Mesodermal cell (in vitro differentiated cells): ENCODE results near the gene NKAPD1. TPM values are rescaled to one million over a fixed set of nuclear protein-coding genes. Genes with fewer than 3 reads are reported as not detected.
"Not testable (repeated sequence)": the region's sequence is repeated elsewhere in the genome, so short reads cannot be mapped to it uniquely, and the experiment has no call there.

Experiments
- H3K27ac ChIP-seq: 2 replicates; pipeline ENCODE4 v1.7.0; 2013; ENCODE audit warnings: mild to moderate bottlenecking, low read depth, low read length, moderate library complexity; ENCODE audit not compliant: severe bottlenecking
- H3K36me3 ChIP-seq: 2 replicates; pipeline ENCODE4 v1.7.1; 2013; ENCODE audit warnings: mild to moderate bottlenecking, low read length, moderate library complexity; ENCODE audit not compliant: control insufficient read depth, insufficient read depth
- H3K4me1 ChIP-seq: one replicate; pipeline ENCODE4 v1.7.1; 2013; ENCODE audit warnings: mild to moderate bottlenecking, low read length; ENCODE audit not compliant: insufficient read depth, control insufficient read depth, poor library complexity, severe bottlenecking
- H3K4me3 ChIP-seq: 2 replicates; pipeline ENCODE4 v1.7.0; 2013; ENCODE audit warnings: low read length, control low read depth, mild to moderate bottlenecking; ENCODE audit not compliant: insufficient read depth, poor library complexity, severe bottlenecking; ENCODE audit errors: extremely low read depth
- H3K9me3 ChIP-seq: 2 replicates; pipeline ENCODE4 v1.7.1; 2013; ENCODE audit warnings: mild to moderate bottlenecking, low read length, moderate library complexity; ENCODE audit not compliant: control insufficient read depth
- WGBS, 2 experiments: methylation state at CpG; one replicate each; pipeline ENCODE4 v1.1.5; 2013; ENCODE audit warnings: missing lambda C conversion rate in 2 of 2; ENCODE audit not compliant: insufficient coverage in 2 of 2; 5-methylcytosine and 5-hydroxymethylcytosine counted together
- polyA plus RNA-seq, 2 experiments: library from polyadenylated mRNA; stranded (reverse); fragments of 50-300 nt; gene quantifications; one replicate each; pipeline ENCODE4 v1.2.3, GENCODE V29; 2013

The NKAPD1 gene
- 20.5 TPM for polyA plus RNA-seq (2013, experiment 1 of 2)
- polyA plus RNA-seq (2013, experiment 2 of 2): 30.7 TPM

- Histone ChIP-seq H3K27ac (peak within 1 kb of the TSS; percentile 97), H3K36me3 (peaks cover 35% of the 10 kb centered on the region), H3K4me1 (peaks cover 13% of the 10 kb centered on the region), H3K4me3 (peak within 1 kb of the TSS; percentile 98), H3K9me3 (no peaks in the 10 kb centered on the region)
- 1 to 2% methylated on average over 24 to 26 of the region's 43 CpGs for WGBS, 2 experiments
Measured at GRCh38 chr11:112073941-112074811, at the start of gene NKAPD1, which contains the start of gene PIH1D2. Gene NKAPD1 (plus strand): TSS chr11:112074299. CDS start chr11:112075575, 1,276 bp downstream. Gene PIH1D2 (minus strand): TSS chr11:112074017. CDS start chr11:112073174, 843 bp downstream.

GRCh38 chr11:112024773-112025678 lies 49.1 kb upstream of the NKAPD1 start, which contains the start of gene DLAT:
Gene DLAT (plus strand): TSS chr11:112025408. CDS start chr11:112025473, 65 bp downstream.
- H3K9me3 ChIP-seq: no peaks in the 10 kb centered on the region
- peak within 1 kb of the TSS; percentile 75 for H3K27ac ChIP-seq
- H3K36me3 ChIP-seq: peaks cover 23% of the 10 kb centered on the region
- 0% methylated on average over 58 to 62 of the region's 71 CpGs for WGBS, 2 experiments
- peak within 1 kb of the TSS; percentile 95 for H3K4me3 ChIP-seq
- H3K4me1 ChIP-seq: peaks cover 5% of the 10 kb centered on the region

GRCh38 chr11:112025707-112026106 lies 48.4 kb upstream of the NKAPD1 start:
- peak overlapping the region; percentile 95 for H3K4me3 ChIP-seq
- 0 to 3% methylated on average over 8 of the region's 8 CpGs for WGBS, 2 experiments
- H3K27ac ChIP-seq: peak overlapping the region; percentile 75
- no peaks in the 10 kb centered on the region for H3K9me3 ChIP-seq
- peaks cover 5% of the 10 kb centered on the region for H3K4me1 ChIP-seq
- H3K36me3 ChIP-seq: peaks cover 29% of the 10 kb centered on the region

- not testable (repeated sequence) for H3K4me3 ChIP-seq, H3K9me3 ChIP-seq, H3K27ac ChIP-seq, H3K4me1 ChIP-seq
- 99 to 100% methylated on average over 11 to 12 of the region's 49 CpGs for WGBS, 2 experiments
- H3K36me3 ChIP-seq: peaks cover 41% of the 10 kb centered on the region
Measured at GRCh38 chr11:112026784-112027410, 47.2 kb upstream of the NKAPD1 start.

GRCh38 chr11:112029460-112029859 lies 44.6 kb upstream of the NKAPD1 start:
- Histone ChIP-seq H3K36me3 (peaks cover 63% of the 10 kb centered on the region), H3K4me3 (no peak overlapping the region)
- WGBS, 2 experiments: 87 to 100% methylated on average over 1 to 2 of the region's 2 CpGs

GRCh38 chr11:112033902-112034301 lies 40.2 kb upstream of the NKAPD1 start:
- Histone ChIP-seq H3K4me3 (no peak overlapping the region), H3K27ac (no peak overlapping the region), H3K9me3 (no peaks in the 10 kb centered on the region), H3K36me3 (peaks cover 77% of the 10 kb centered on the region), H3K4me1 (no peaks in the 10 kb centered on the region)
- 97 to 100% methylated on average over 3 of the region's 3 CpGs for WGBS, 2 experiments

More at GRCh38 chr11:112029460-112029859, 44.6 kb upstream of the NKAPD1 start:
- no peaks in the 10 kb centered on the region for H3K4me1 ChIP-seq
- no peak overlapping the region for H3K27ac ChIP-seq
- no peaks in the 10 kb centered on the region for H3K9me3 ChIP-seq

- peaks cover 70% of the 10 kb centered on the region for H3K36me3 ChIP-seq
- no peak overlapping the region for H3K4me3 ChIP-seq
- peaks cover 14% of the 10 kb centered on the region for H3K4me1 ChIP-seq
- H3K9me3 ChIP-seq: no peaks in the 10 kb centered on the region
- no peak overlapping the region for H3K27ac ChIP-seq
Measured at GRCh38 chr11:112037527-112037926, 36.6 kb upstream of the NKAPD1 start.

- Histone ChIP-seq H3K36me3 (peaks cover 63% of the 10 kb centered on the region), H3K27ac (peak overlapping the region; percentile 61), H3K4me3 (no peak overlapping the region), H3K9me3 (no peaks in the 10 kb centered on the region), H3K4me1 (peaks cover 19% of the 10 kb centered on the region)
- WGBS, 2 experiments: no CpG with 5 or more reads among the region's 6 CpGs
Measured at GRCh38 chr11:112042161-112042960, 31.7 kb upstream of the NKAPD1 start.

- Histone ChIP-seq H3K9me3 (no peaks in the 10 kb centered on the region), H3K27ac (peak overlapping the region; percentile 61), H3K4me3 (no peak overlapping the region), H3K36me3 (peaks cover 59% of the 10 kb centered on the region), H3K4me1 (peaks cover 19% of the 10 kb centered on the region)
- WGBS, 2 experiments: no CpG with 5 or more reads among the region's 2 CpGs
Measured at GRCh38 chr11:112042961-112043304, 31.2 kb upstream of the NKAPD1 start.
